ENCODE measurements around the gene DTHD1.

DTHD1 gene

GRCh38 chr4:36281384-36282106, at the start of gene DTHD1:
Gene DTHD1, plus strand, starts transcription at chr4:36281616. Its CDS starts 143 bp downstream, at chr4:36281759.
- Mint-ChIP-seq H3K36me3 (ENCODE audit: low read depth) (no peaks in the 10 kb centered on the region), H3K9me3 (no peaks in the 10 kb centered on the region), H3K4me3 (no peak within 1 kb of the TSS), H3K4me1 (ENCODE audit: low read depth) (peaks cover 6% of the 10 kb centered on the region), H3K27me3 (no peaks in the 10 kb centered on the region), H3K27ac (no peak within 1 kb of the TSS)
- intact Hi-C loops (cut with micrococcal nuclease): no loop called here

GRCh38 chr4:36233567-36234266, 47.7 kb upstream of the DTHD1 start:
- H3K27ac Mint-ChIP-seq: no peak overlapping the region

GRCh38 chr4:36235306-36235705, 46.1 kb upstream of the DTHD1 start:
- intact Hi-C loops (cut with micrococcal nuclease): no loop called here
- Mint-ChIP-seq H3K4me1 (ENCODE audit: low read depth) (peaks cover 56% of the 10 kb centered on the region), H3K27ac (no peak overlapping the region), H3K27me3 (no peaks in the 10 kb centered on the region), H3K36me3 (ENCODE audit: low read depth) (peaks cover 73% of the 10 kb centered on the region), H3K4me3 (no peak overlapping the region), H3K9me3 (peaks cover 35% of the 10 kb centered on the region)

More at GRCh38 chr4:36233567-36234266, 47.7 kb upstream of the DTHD1 start:
- intact Hi-C loops (cut with micrococcal nuclease): no loop called here
- Mint-ChIP-seq H3K4me3 (no peak overlapping the region), H3K27me3 (no peaks in the 10 kb centered on the region), H3K36me3 (ENCODE audit: low read depth) (peaks cover 67% of the 10 kb centered on the region), H3K4me1 (ENCODE audit: low read depth) (peaks cover 46% of the 10 kb centered on the region), H3K9me3 (peaks cover 35% of the 10 kb centered on the region)

- Mint-ChIP-seq H3K27me3 (no peaks in the 10 kb centered on the region), H3K4me1 (ENCODE audit: low read depth) (peaks cover 59% of the 10 kb centered on the region), H3K4me3 (no peak overlapping the region), H3K9me3 (peaks cover 35% of the 10 kb centered on the region), H3K27ac (no peak overlapping the region), H3K36me3 (ENCODE audit: low read depth) (peaks cover 73% of the 10 kb centered on the region)
- intact Hi-C loops (cut with micrococcal nuclease): no loop called here
Observed at GRCh38 chr4:36236159-36236558, 45.3 kb upstream of the DTHD1 start.

- Mint-ChIP-seq H3K4me1 (ENCODE audit: low read depth) (peaks cover 53% of the 10 kb centered on the region), H3K4me3 (no peak overlapping the region), H3K27ac (no peak overlapping the region), H3K36me3 (ENCODE audit: low read depth) (peaks cover 69% of the 10 kb centered on the region), H3K27me3 (no peaks in the 10 kb centered on the region), H3K9me3 (peaks cover 27% of the 10 kb centered on the region)
- intact Hi-C loops (cut with micrococcal nuclease): no loop called here
Observed at GRCh38 chr4:36237366-36238313, 43.8 kb upstream of the DTHD1 start.

GRCh38 chr4:36241771-36242170, 39.6 kb upstream of the DTHD1 start:
- Mint-ChIP-seq H3K27ac (peak overlapping the region; percentile 91), H3K36me3 (ENCODE audit: low read depth) (peaks cover 45% of the 10 kb centered on the region), H3K4me1 (ENCODE audit: low read depth) (peaks cover 41% of the 10 kb centered on the region), H3K27me3 (peaks cover 4% of the 10 kb centered on the region), H3K9me3 (peaks cover 15% of the 10 kb centered on the region), H3K4me3 (peak overlapping the region; percentile 86)
- intact Hi-C loops (cut with micrococcal nuclease): loop anchor here (5.0 kb wide), 1 partner anchor 81 kb away; no protein-coding TSS in a partner anchor

GRCh38 chr4:36242629-36243354, 38.6 kb upstream of the DTHD1 start:
- peaks cover 4% of the 10 kb centered on the region for H3K27me3 Mint-ChIP-seq
- peak overlapping the region; percentile 86 for H3K4me3 Mint-ChIP-seq
- H3K36me3 Mint-ChIP-seq (ENCODE audit: low read depth): peaks cover 34% of the 10 kb centered on the region
- H3K27ac Mint-ChIP-seq: peak overlapping the region; percentile 91
- H3K9me3 Mint-ChIP-seq: peaks cover 7% of the 10 kb centered on the region
- intact Hi-C loops (cut with micrococcal nuclease): loop anchor here (5.0 kb wide), 1 partner anchor 80 kb away; no protein-coding TSS in a partner anchor
- peaks cover 38% of the 10 kb centered on the region for H3K4me1 Mint-ChIP-seq (ENCODE audit: low read depth)

GRCh38 chr4:36243355-36244256, 37.8 kb upstream of the DTHD1 start:
- intact Hi-C loops (cut with micrococcal nuclease): loop anchor here (5.0 kb wide), 1 partner anchor 79 kb away; no protein-coding TSS in a partner anchor
- Mint-ChIP-seq H3K9me3 (no peaks in the 10 kb centered on the region), H3K4me3 (peak overlapping the region; percentile 86), H3K36me3 (ENCODE audit: low read depth) (peaks cover 26% of the 10 kb centered on the region), H3K27ac (peak overlapping the region; percentile 91), H3K4me1 (ENCODE audit: low read depth) (peaks cover 30% of the 10 kb centered on the region), H3K27me3 (peaks cover 4% of the 10 kb centered on the region)

GRCh38 chr4:36244257-36245082, 36.9 kb upstream of the DTHD1 start, which contains the start of gene ARAP2:
Gene ARAP2, minus strand, starts transcription at chr4:36244514. Its CDS starts 15,028 bp downstream, at chr4:36229486.
- peak within 1 kb of the TSS; percentile 91 for H3K27ac Mint-ChIP-seq
- H3K4me3 Mint-ChIP-seq: peak within 1 kb of the TSS; percentile 86
- intact Hi-C loops (cut with micrococcal nuclease): loop anchor here (5.0 kb wide), 1 partner anchor 78 kb away; no protein-coding TSS in a partner anchor
- H3K9me3 Mint-ChIP-seq: no peaks in the 10 kb centered on the region
- peaks cover 18% of the 10 kb centered on the region for H3K36me3 Mint-ChIP-seq (ENCODE audit: low read depth)
- H3K27me3 Mint-ChIP-seq: peaks cover 4% of the 10 kb centered on the region
- H3K4me1 Mint-ChIP-seq (ENCODE audit: low read depth): peaks cover 21% of the 10 kb centered on the region

GRCh38 chr4:36249610-36250009, 31.8 kb upstream of the DTHD1 start:
- Mint-ChIP-seq H3K27me3 (peaks cover 4% of the 10 kb centered on the region), H3K9me3 (no peaks in the 10 kb centered on the region), H3K36me3 (ENCODE audit: low read depth) (no peaks in the 10 kb centered on the region), H3K4me3 (no peak overlapping the region), H3K27ac (no peak overlapping the region), H3K4me1 (ENCODE audit: low read depth) (peaks cover 17% of the 10 kb centered on the region)
- intact Hi-C loops (cut with micrococcal nuclease): loop anchor here (5.0 kb wide), 1 partner anchor 103 kb away; no protein-coding TSS in a partner anchor

GRCh38 chr4:36251983-36252382, 29.4 kb upstream of the DTHD1 start:
- Mint-ChIP-seq H3K4me3 (no peak overlapping the region), H3K4me1 (ENCODE audit: low read depth) (peaks cover 24% of the 10 kb centered on the region), H3K27me3 (no peaks in the 10 kb centered on the region), H3K36me3 (ENCODE audit: low read depth) (no peaks in the 10 kb centered on the region), H3K9me3 (no peaks in the 10 kb centered on the region), H3K27ac (no peak overlapping the region)
- intact Hi-C loops (cut with micrococcal nuclease): loop anchor here (5.0 kb wide), 1 partner anchor 100 kb away; no protein-coding TSS in a partner anchor

Data from dendritic cell treated with granulocyte-macrophage colony-stimulating factor and Interleukin-4, amounts not matched to agents 40 ng/mL and 50 ng/mL, for 4 days (primary cell).